Activated naive CD4-positive, alpha-beta T cell treated with anti-CD3 and anti-CD28 coated beads for 36 hours (primary cell): Measurements from ENCODE around the gene IRF2. TPM values are rescaled to one million over a fixed set of nuclear protein-coding genes. Genes with fewer than 3 reads are reported as not detected.

ENCODE experiments used
- CTCF ChIA-PET: fragments of 350-600 bp; sonication (Branson Sonifier 250); formaldehyde crosslinking; loops from one replicate; lab custom pipeline; 2021; ENCODE audit warnings: antibody characterized with exemption; lab: Charles Lee
- DNase-seq: peaks from one replicate; pipeline ENCODE4 v3.0.0-alpha.2; 2020
- H3K27ac Mint-ChIP-seq: one replicate; pipeline ENCODE4 v1.8.0; 2021; ENCODE audit warnings: mild to moderate bottlenecking, mixed read lengths
- H3K27me3 Mint-ChIP-seq: one replicate; pipeline ENCODE4 v1.8.0; 2021; ENCODE audit warnings: low read depth, mixed read lengths
- H3K36me3 Mint-ChIP-seq: one replicate; pipeline ENCODE4 v1.8.0; 2021; ENCODE audit warnings: low read depth, mixed read lengths
- H3K4me1 Mint-ChIP-seq: one replicate; pipeline ENCODE4 v1.8.0; 2021; ENCODE audit warnings: low read depth, mixed read lengths
- H3K4me3 Mint-ChIP-seq: one replicate; pipeline ENCODE4 v1.8.0; 2021; ENCODE audit warnings: mild to moderate bottlenecking, moderate library complexity, mixed read lengths
- H3K9me3 Mint-ChIP-seq: one replicate; pipeline ENCODE4 v1.8.0; 2021; ENCODE audit warnings: mixed read lengths
- intact Hi-C: fragments of 100-400 bp; cut with micrococcal nuclease; formaldehyde crosslinking; loops from one replicate; pipeline ENCODE4 v1.15.1; 2023
- total RNA-seq, 2 experiments: library from RNA; stranded (reverse); gene quantifications; one replicate each; pipeline ENCODE4 v1.2.3, GENCODE V29; 2021

Gene IRF2
- total RNA-seq, 2 experiments from 2014 or later: 37.3 to 38.3 TPM

GRCh38 chr4:184499996-184500395, 25.6 kb upstream of the IRF2 start:
- H3K27ac Mint-ChIP-seq: no peak overlapping the region
- CTCF ChIA-PET: no interaction called here

GRCh38 chr4:184498598-184498997, 24.2 kb upstream of the IRF2 start:
- CTCF ChIA-PET: interaction anchor here (0.5 kb wide), 1 partner anchor 10 kb away, joined by 4 read pairs; no protein-coding TSS in a partner anchor
- Mint-ChIP-seq H3K36me3 (no peaks in the 10 kb centered on the region), H3K4me3 (no peak overlapping the region), H3K9me3 (no peaks in the 10 kb centered on the region), H3K4me1 (peaks cover 6% of the 10 kb centered on the region), H3K27me3 (no peaks in the 10 kb centered on the region), H3K27ac (no peak overlapping the region)
- no peak for DNase-seq
- intact Hi-C loops: no loop called here

More at GRCh38 chr4:184499996-184500395, 25.6 kb upstream of the IRF2 start:
- Mint-ChIP-seq H3K27me3 (no peaks in the 10 kb centered on the region), H3K4me1 (peaks cover 18% of the 10 kb centered on the region), H3K9me3 (no peaks in the 10 kb centered on the region), H3K36me3 (no peaks in the 10 kb centered on the region), H3K4me3 (no peak overlapping the region)
- intact Hi-C loops: no loop called here
- DNase-seq: no peak

GRCh38 chr4:184489771-184490170, 15.4 kb upstream of the IRF2 start:
- intact Hi-C loops: no loop called here
- H3K27me3 Mint-ChIP-seq: peaks cover 3% of the 10 kb centered on the region
- no peak for DNase-seq
- CTCF ChIA-PET: interaction anchor here (0.6 to 1.7 kb wide), 2 partner anchors 12 to 235 kb away, joined by 3 to 4 read pairs; no protein-coding TSS in a partner anchor
- H3K4me1 Mint-ChIP-seq: no peaks in the 10 kb centered on the region
- no peak overlapping the region for H3K27ac Mint-ChIP-seq
- no peaks in the 10 kb centered on the region for H3K9me3 Mint-ChIP-seq
- no peaks in the 10 kb centered on the region for H3K36me3 Mint-ChIP-seq
- H3K4me3 Mint-ChIP-seq: no peak overlapping the region

GRCh38 chr4:184487503-184487902, 13.2 kb upstream of the IRF2 start:
- H3K27ac Mint-ChIP-seq: no peak overlapping the region
- H3K9me3 Mint-ChIP-seq: peaks cover 5% of the 10 kb centered on the region
- H3K27me3 Mint-ChIP-seq: peaks cover 3% of the 10 kb centered on the region
- peaks cover 6% of the 10 kb centered on the region for H3K36me3 Mint-ChIP-seq
- no peak for DNase-seq
- H3K4me3 Mint-ChIP-seq: no peak overlapping the region
- intact Hi-C loops: no loop called here
- CTCF ChIA-PET: interaction anchor here (1.8 kb wide), 1 partner anchor 223 kb away, joined by 5 read pairs; no protein-coding TSS in a partner anchor
- peaks cover 10% of the 10 kb centered on the region for H3K4me1 Mint-ChIP-seq

- CTCF ChIA-PET: interaction anchor here (1.0 kb wide), 1 partner anchor 49 kb away, joined by 3 read pairs; no protein-coding TSS in a partner anchor
- peaks cover 23% of the 10 kb centered on the region for H3K4me1 Mint-ChIP-seq
- H3K9me3 Mint-ChIP-seq: peaks cover 5% of the 10 kb centered on the region
- H3K4me3 Mint-ChIP-seq: no peak overlapping the region
- H3K27ac Mint-ChIP-seq: no peak overlapping the region
- no peaks in the 10 kb centered on the region for H3K27me3 Mint-ChIP-seq
- intact Hi-C loops: no loop called here
- peaks cover 6% of the 10 kb centered on the region for H3K36me3 Mint-ChIP-seq
- DNase-seq: no peak
Observed at GRCh38 chr4:184485279-184485678, 10.9 kb upstream of the IRF2 start.

GRCh38 chr4:184481544-184481943, 7.2 kb upstream of the IRF2 start:
- H3K27me3 Mint-ChIP-seq: no peaks in the 10 kb centered on the region
- intact Hi-C loops: no loop called here
- H3K9me3 Mint-ChIP-seq: peaks cover 5% of the 10 kb centered on the region

GRCh38 chr4:184479516-184479950, 5.2 kb upstream of the IRF2 start:
- DNase-seq: no peak
- intact Hi-C loops: loop anchor here (1.0 to 10.0 kb wide), 4 partner anchors 35 to 1035 kb away; partner anchors contain the start of genes CDKN2AIP, CFAP97, ING2 and SNX25

More at GRCh38 chr4:184481544-184481943, 7.2 kb upstream of the IRF2 start:
- Mint-ChIP-seq H3K4me1 (peaks cover 52% of the 10 kb centered on the region), H3K36me3 (peaks cover 13% of the 10 kb centered on the region), H3K4me3 (no peak overlapping the region), H3K27ac (no peak overlapping the region)
- CTCF ChIA-PET: no interaction called here
- no peak for DNase-seq

GRCh38 chr4:184477201-184477999, 3.0 kb upstream of the IRF2 start:
- Mint-ChIP-seq H3K4me3 (peak overlapping the region; percentile 98), H3K27ac (peak overlapping the region; percentile 100), H3K36me3 (peaks cover 29% of the 10 kb centered on the region), H3K27me3 (no peaks in the 10 kb centered on the region), H3K4me1 (peaks cover 46% of the 10 kb centered on the region), H3K9me3 (no peaks in the 10 kb centered on the region)
- CTCF ChIA-PET: interaction anchor here (0.6 to 2.3 kb wide), 9 partner anchors 37 to 213 kb away, joined by 3 to 6 read pairs (median 4); no protein-coding TSS in a partner anchor
- no peak for DNase-seq
- intact Hi-C loops: loop anchor here (10.0 kb wide), 3 partner anchors 727 to 1033 kb away; partner anchors contain the start of genes CDKN2AIP, CFAP97, ING2 and SNX25

More at GRCh38 chr4:184479516-184479950, 5.2 kb upstream of the IRF2 start:
- Mint-ChIP-seq H3K4me1 (peaks cover 56% of the 10 kb centered on the region), H3K36me3 (peaks cover 29% of the 10 kb centered on the region), H3K27ac (no peak overlapping the region), H3K4me3 (no peak overlapping the region), H3K9me3 (peaks cover 5% of the 10 kb centered on the region), H3K27me3 (no peaks in the 10 kb centered on the region)
- CTCF ChIA-PET: interaction anchor here (0.7 kb wide), 1 partner anchor 215 kb away, joined by 3 read pairs; no protein-coding TSS in a partner anchor

GRCh38 chr4:184476695-184477094, 2.3 kb upstream of the IRF2 start:
- H3K36me3 Mint-ChIP-seq: peaks cover 29% of the 10 kb centered on the region
- H3K27me3 Mint-ChIP-seq: no peaks in the 10 kb centered on the region
- DNase-seq: peak; percentile 56
- intact Hi-C loops: loop anchor here (10.0 kb wide), 3 partner anchors 728 to 1032 kb away; partner anchors contain the start of genes CDKN2AIP, CFAP97, ING2 and SNX25
- peak overlapping the region; percentile 98 for H3K4me3 Mint-ChIP-seq
- CTCF ChIA-PET: interaction anchor here (0.6 to 2.3 kb wide), 11 partner anchors 8 to 224 kb away, joined by 3 to 6 read pairs (median 4); no protein-coding TSS in a partner anchor
- H3K27ac Mint-ChIP-seq: peak overlapping the region; percentile 100
- peaks cover 51% of the 10 kb centered on the region for H3K4me1 Mint-ChIP-seq
- no peaks in the 10 kb centered on the region for H3K9me3 Mint-ChIP-seq

GRCh38 chr4:184475498-184475897, 1.1 kb upstream of the IRF2 start:
- intact Hi-C loops: loop anchor here (1.0 to 10.0 kb wide), 7 partner anchors 29 to 1031 kb away; partner anchors contain the start of genes CDKN2AIP, CFAP97, ING2 and SNX25
- Mint-ChIP-seq H3K36me3 (peaks cover 29% of the 10 kb centered on the region), H3K27me3 (no peaks in the 10 kb centered on the region), H3K4me3 (peak overlapping the region; percentile 98), H3K27ac (peak overlapping the region; percentile 100), H3K4me1 (peaks cover 46% of the 10 kb centered on the region), H3K9me3 (no peaks in the 10 kb centered on the region)
- CTCF ChIA-PET: interaction anchor here (0.7 to 2.5 kb wide), 6 partner anchors 27 to 206 kb away, joined by 3 to 8 read pairs (median 6); no protein-coding TSS in a partner anchor
- DNase-seq: no peak

GRCh38 chr4:184475096-184475461, 729 bp upstream of the IRF2 start:
- Mint-ChIP-seq H3K27me3 (no peaks in the 10 kb centered on the region), H3K9me3 (no peaks in the 10 kb centered on the region), H3K4me3 (peak overlapping the region; percentile 98), H3K4me1 (peaks cover 48% of the 10 kb centered on the region), H3K36me3 (peaks cover 29% of the 10 kb centered on the region), H3K27ac (peak overlapping the region; percentile 100)
- intact Hi-C loops: loop anchor here (1.0 to 10.0 kb wide), 7 partner anchors 29 to 1030 kb away; partner anchors contain the start of genes CDKN2AIP, CFAP97, ING2 and SNX25
- peak; percentile 70 for DNase-seq
- CTCF ChIA-PET: interaction anchor here (1.5 to 2.5 kb wide), 4 partner anchors 28 to 206 kb away, joined by 4 to 8 read pairs (median 6); no protein-coding TSS in a partner anchor
